Osteocyte (in vitro differentiated cells): ENCODE measurements around the gene BOLL. TPM values are rescaled to one million over a fixed set of nuclear protein-coding genes. Genes with fewer than 3 reads are reported as not detected.

Source experiments
- DNase-seq: peaks from one replicate; pipeline ENCODE4 v3.0.0; 2021; ENCODE audit warnings: mixed read lengths; ENCODE audit not compliant: unreplicated experiment; ENCODE audit errors: extremely low spot score
- H3K27ac Mint-ChIP-seq: one replicate; pipeline ENCODE4 v1.8.0; 2021; ENCODE audit warnings: mild to moderate bottlenecking, mixed read lengths; ENCODE audit not compliant: unreplicated experiment
- H3K27me3 Mint-ChIP-seq: one replicate; pipeline ENCODE4 v1.8.0; 2021; ENCODE audit warnings: mixed read lengths; ENCODE audit not compliant: unreplicated experiment
- H3K36me3 Mint-ChIP-seq: one replicate; pipeline ENCODE4 v1.8.0; 2021; ENCODE audit warnings: mixed read lengths; ENCODE audit not compliant: unreplicated experiment
- H3K4me1 Mint-ChIP-seq: one replicate; pipeline ENCODE4 v1.8.0; 2021; ENCODE audit warnings: mixed read lengths; ENCODE audit not compliant: unreplicated experiment
- H3K4me3 Mint-ChIP-seq: one replicate; pipeline ENCODE4 v1.8.0; 2021; ENCODE audit warnings: mild to moderate bottlenecking, moderate library complexity, mixed read lengths; ENCODE audit not compliant: unreplicated experiment
- H3K9me3 Mint-ChIP-seq: one replicate; pipeline ENCODE4 v1.8.0; 2021; ENCODE audit warnings: mixed read lengths; ENCODE audit not compliant: unreplicated experiment
- total RNA-seq: library from RNA; stranded (reverse); gene quantifications from 2 replicates; pipeline ENCODE4 v1.2.1, GENCODE V29; 2021
- TF ChIP-seq, protein P1 (sequence below): fragments of 200-600 bp; sonication (generic); IDR thresholded peaks from 2 replicates; pipeline ENCODE4 v1.5.0; 2021; ENCODE audit warnings: antibody characterized with exemption, mild to moderate bottlenecking, moderate library complexity

The BOLL gene
- total RNA-seq, 1 donor from 2014 or later, result not detected

DNA sequence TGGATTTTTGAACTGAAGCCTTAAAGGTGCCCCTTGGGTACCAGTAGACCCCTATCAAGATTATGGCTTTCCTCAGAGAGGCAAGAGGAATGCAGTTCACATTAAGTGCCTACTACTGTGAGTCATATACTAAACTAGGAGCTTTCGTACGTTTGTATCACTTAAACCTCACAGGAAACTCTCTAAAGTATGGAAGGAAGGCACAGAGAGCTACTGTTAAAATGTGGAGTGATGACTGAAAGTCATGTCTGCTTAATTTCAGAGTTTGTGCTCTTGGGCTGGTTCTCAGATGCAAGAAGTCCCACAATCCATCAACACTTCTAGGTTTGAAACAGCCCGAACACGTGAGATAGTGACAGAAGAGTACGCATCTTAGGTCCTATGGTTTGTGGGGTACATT, 23.9 kb upstream of the BOLL start:
- Mint-ChIP-seq H3K36me3 (no peaks in the 10 kb centered on the region), H3K27me3 (peaks cover 70% of the 10 kb centered on the region), H3K9me3 (no peaks in the 10 kb centered on the region), H3K27ac (no peak overlapping the region), H3K4me3 (no peak overlapping the region), H3K4me1 (peaks cover 10% of the 10 kb centered on the region)
- TF ChIP-seq, protein P1, sequence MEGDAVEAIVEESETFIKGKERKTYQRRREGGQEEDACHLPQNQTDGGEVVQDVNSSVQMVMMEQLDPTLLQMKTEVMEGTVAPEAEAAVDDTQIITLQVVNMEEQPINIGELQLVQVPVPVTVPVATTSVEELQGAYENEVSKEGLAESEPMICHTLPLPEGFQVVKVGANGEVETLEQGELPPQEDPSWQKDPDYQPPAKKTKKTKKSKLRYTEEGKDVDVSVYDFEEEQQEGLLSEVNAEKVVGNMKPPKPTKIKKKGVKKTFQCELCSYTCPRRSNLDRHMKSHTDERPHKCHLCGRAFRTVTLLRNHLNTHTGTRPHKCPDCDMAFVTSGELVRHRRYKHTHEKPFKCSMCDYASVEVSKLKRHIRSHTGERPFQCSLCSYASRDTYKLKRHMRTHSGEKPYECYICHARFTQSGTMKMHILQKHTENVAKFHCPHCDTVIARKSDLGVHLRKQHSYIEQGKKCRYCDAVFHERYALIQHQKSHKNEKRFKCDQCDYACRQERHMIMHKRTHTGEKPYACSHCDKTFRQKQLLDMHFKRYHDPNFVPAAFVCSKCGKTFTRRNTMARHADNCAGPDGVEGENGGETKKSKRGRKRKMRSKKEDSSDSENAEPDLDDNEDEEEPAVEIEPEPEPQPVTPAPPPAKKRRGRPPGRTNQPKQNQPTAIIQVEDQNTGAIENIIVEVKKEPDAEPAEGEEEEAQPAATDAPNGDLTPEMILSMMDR, result no peak
- DNase-seq, result no peak

DNA sequence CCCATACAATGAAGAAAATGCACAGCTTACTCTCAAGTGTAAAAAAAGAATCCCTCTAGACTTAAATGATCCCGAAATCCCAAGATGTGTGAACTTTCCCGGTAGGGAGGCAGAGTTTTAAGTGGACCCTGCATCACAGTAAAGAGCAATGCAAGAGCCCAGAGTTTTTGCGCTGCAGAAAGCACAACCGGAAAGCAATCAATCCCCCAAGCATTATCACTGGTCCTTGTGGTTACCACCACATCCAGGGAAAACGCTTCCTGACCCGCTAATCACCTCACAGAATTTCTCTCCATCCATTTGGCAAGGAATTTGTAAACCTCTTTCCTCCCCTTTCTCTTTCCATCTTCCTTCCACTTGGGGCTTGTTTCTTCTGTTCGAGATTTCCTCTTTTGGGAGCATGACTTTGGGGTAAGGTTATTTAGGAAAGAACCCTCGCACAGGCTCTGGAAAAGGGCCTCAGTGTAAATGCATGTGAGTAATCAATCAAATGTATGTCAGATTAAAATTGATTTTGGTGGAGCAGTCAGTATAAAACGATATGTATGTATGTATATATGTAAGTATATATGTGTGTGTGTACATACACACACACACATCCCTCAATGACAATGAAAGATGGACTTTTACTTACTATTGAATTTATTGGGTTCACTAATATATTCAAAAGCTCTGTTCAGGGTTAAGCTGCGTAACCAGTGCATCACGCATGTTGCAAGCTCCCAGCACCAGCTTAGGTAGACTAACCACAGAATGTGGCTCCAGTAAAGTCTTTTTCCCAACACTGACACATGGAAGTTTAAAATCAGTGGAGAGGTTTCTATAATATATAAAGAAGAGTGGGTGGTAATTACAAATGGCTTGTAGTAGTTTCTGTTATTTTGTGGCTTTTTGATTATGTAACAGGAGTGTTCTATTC, 20.9 kb upstream of the BOLL start:
- TF ChIP-seq, protein P1, result no peak
- H3K27ac Mint-ChIP-seq, result no peak overlapping the region
- no peaks in the 10 kb centered on the region for H3K9me3 Mint-ChIP-seq
- no peak for DNase-seq
- no peaks in the 10 kb centered on the region for H3K36me3 Mint-ChIP-seq
- H3K4me1 Mint-ChIP-seq, result peaks cover 15% of the 10 kb centered on the region
- peaks cover 70% of the 10 kb centered on the region for H3K27me3 Mint-ChIP-seq
- peak overlapping the region; percentile 77 for H3K4me3 Mint-ChIP-seq

DNA sequence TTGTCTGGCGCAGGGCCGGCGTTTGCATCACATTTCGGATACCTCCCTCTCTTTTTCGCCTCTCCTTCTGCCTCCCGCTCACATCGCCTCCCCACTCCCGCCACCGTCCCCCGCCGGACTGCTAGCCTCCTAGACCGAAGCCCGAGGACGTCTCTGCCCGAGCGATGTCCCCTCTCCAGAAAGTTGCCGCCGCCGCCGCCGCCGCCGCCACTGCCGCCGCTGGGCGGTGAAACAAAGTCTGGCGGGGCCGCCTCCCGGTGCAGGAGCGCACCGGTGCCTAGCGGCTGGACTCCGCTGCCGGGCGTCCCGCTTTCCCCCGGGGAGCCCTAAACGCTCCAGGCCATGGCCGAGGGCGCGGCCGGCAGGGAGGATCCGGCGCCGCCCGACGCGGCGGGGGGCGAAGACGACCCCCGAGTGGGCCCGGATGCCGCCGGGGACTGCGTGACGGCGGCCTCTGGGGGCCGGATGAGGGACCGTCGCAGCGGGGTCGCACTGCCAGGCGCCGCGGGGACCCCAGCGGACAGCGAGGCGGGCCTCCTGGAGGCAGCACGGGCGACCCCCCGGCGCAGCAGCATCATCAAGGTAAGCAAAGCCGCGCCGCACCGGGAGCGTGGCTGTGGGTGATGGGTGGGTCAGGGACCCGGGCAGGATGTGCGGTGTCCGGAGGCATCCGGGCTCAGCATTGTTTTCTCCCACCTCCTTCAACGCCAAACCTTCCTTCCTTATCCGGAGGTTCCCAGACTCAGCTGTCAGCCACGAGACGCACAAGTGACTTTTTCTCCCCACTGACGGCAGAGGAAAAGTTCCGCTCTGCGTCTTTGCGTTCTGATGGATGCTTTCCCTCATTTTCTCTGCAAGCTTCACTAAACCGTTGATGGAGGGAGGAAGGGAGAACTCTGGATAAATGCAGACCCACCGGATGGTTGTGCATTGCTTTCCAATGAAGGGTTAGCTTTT, 19.9 kb upstream of the BOLL start:
- no peak overlapping the region for H3K27ac Mint-ChIP-seq
- H3K4me1 Mint-ChIP-seq, result peaks cover 15% of the 10 kb centered on the region
- no peaks in the 10 kb centered on the region for H3K9me3 Mint-ChIP-seq
- peaks cover 68% of the 10 kb centered on the region for H3K27me3 Mint-ChIP-seq
- peak overlapping the region; percentile 88 for H3K4me3 Mint-ChIP-seq
- no peaks in the 10 kb centered on the region for H3K36me3 Mint-ChIP-seq
- no peak for DNase-seq
- TF ChIP-seq, protein P1, result no peak

DNA sequence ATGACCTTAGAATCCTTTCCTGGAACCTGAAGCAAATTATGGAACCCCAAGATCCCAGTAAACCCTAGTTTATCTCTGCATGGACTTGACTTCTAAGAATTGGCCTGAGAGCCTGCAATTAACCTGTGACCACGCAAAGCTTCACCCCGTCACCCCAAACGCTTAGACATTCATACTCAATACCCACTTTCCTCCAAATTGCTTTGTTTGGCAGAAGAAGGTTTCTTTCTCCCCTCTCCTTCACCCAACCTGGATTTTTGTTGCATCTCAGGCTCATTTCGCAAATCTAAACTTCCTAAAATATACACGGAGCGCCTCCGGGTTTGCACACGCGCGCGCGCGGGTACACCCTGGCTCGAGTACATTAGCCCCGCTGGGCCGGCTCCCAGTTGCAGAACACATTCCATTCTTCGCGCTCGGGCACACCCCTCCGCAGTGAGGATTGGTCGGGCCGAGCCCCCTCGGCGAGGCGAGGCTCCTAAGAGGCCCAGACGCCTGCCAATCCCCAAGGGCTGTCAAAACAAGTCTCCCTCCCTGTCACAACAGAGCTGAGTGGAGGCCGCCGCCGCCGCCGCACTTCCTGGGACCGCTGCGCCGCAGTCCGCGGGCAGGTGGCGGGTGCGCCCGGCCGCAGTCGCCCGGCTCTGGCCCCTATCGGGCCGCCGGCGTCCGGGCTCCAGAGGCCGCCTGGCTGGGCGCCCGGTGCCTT, 19.1 kb upstream of the BOLL start, which contains the start of gene PLCL1:
PLCL1 (plus strand) TSS at position 545 of the 709 bp plus-strand sequence.
- peak; percentile 95 for DNase-seq
- peak within 1 kb of the TSS; percentile 25 for H3K27ac Mint-ChIP-seq
- peaks cover 69% of the 10 kb centered on the region for H3K27me3 Mint-ChIP-seq
- H3K4me3 Mint-ChIP-seq, result peak within 1 kb of the TSS; percentile 88
- no peaks in the 10 kb centered on the region for H3K36me3 Mint-ChIP-seq
- H3K4me1 Mint-ChIP-seq, result peaks cover 15% of the 10 kb centered on the region
- H3K9me3 Mint-ChIP-seq, result no peaks in the 10 kb centered on the region
- TF ChIP-seq, protein P1, result no peak
